SJCRH30 (cell line): Measurements from ENCODE around the gene BTBD7. TPM values are rescaled to one million over a fixed set of nuclear protein-coding genes. Genes with fewer than 3 reads are reported as not detected.
A peak's percentile ranks its signal among the peaks of the same experiment; 100 is the strongest.

Experiments used
- DNase-seq, 2 experiments: peaks; one replicate each; pipeline ENCODE4 v3.0.0-alpha.2; 2015 to 2020
- H3K27ac ChIP-seq: fragments of 250-450 bp; sonication (Bioruptor Pico); 2 replicates; pipeline ENCODE4 v1.5.1; 2020; ENCODE audit warnings: mild to moderate bottlenecking, moderate library complexity
- H3K27me3 ChIP-seq: fragments of 250-450 bp; sonication (Bioruptor Pico); 2 replicates; pipeline ENCODE4 v1.5.1; 2020; ENCODE audit warnings: mild to moderate bottlenecking, moderate library complexity
- H3K36me3 ChIP-seq: fragments of 250-450 bp; sonication (Bioruptor Pico); 2 replicates; pipeline ENCODE4 v1.5.1; 2020; ENCODE audit warnings: mild to moderate bottlenecking, moderate library complexity
- H3K4me1 ChIP-seq: fragments of 250-450 bp; sonication (Bioruptor Pico); 2 replicates; pipeline ENCODE4 v1.5.1; 2020; ENCODE audit warnings: mild to moderate bottlenecking, moderate library complexity
- H3K4me3 ChIP-seq: fragments of 250-450 bp; sonication (Bioruptor Pico); 2 replicates; pipeline ENCODE4 v1.5.1; 2020; ENCODE audit warnings: mild to moderate bottlenecking, moderate library complexity
- H3K9me3 ChIP-seq: fragments of 250-450 bp; sonication (Bioruptor Pico); replicated peaks from 2 replicates; pipeline ENCODE4 v1.5.1; 2020; ENCODE audit warnings: mild to moderate bottlenecking, moderate library complexity
- total RNA-seq: library from RNA; depleted of rRNA; stranded (reverse); fragments of >200 nt; shearing (Covaris generic); gene quantifications from 2 replicates; pipeline ENCODE4 v1.2.3, GENCODE V29; 2014

The BTBD7 gene
- total RNA-seq, 1 experiment from 2014 or later, result 23.4 TPM

DNA sequence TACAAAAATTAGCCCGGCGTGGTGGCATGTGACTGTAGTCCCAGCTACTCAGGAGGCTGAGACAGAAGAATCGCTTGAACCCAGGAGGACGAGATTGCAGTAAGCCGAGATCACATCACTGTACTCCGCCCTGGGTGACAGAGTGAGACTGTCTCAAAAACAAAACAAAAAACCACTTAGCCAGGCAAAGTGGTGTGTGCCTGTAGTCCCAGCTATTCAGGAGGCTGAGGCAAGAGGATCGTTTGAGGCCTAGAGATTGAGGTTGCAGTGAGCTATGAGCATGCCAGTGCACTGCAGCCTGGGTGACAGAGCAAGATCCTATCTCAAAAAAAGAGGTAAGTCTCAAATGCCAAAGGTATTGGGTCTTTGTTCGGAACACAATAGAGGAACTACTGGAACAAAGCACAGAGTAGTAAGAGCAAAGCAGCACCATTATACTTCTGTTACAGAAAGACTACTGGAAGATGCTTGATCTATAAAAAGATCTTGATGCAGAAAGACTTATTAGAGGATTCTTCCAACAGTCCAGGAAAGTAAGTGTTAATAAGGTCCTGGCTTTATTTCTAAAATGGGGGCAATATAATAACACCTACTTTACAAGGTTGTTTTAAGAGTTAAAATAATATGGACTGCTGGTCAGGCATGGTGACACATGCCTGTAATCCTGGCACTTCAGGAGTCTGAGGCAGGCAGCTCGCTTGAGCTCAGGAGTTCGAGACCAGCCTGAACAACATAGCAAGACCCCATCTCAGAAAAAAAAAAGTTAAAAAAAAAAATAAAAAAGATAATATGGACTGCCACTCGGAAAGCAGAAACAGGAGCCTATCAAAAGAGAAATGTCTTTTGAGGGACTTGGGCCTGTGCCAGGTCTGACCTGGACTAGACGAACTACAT lies 29.9 kb downstream of the BTBD7 start:
- Histone ChIP-seq H3K27ac (no peak overlapping the region), H3K4me3 (no peak overlapping the region), H3K9me3 (no peaks in the 10 kb centered on the region), H3K36me3 (no peaks in the 10 kb centered on the region), H3K4me1 (no peaks in the 10 kb centered on the region), H3K27me3 (no peaks in the 10 kb centered on the region)
- no peak for DNase-seq

DNA sequence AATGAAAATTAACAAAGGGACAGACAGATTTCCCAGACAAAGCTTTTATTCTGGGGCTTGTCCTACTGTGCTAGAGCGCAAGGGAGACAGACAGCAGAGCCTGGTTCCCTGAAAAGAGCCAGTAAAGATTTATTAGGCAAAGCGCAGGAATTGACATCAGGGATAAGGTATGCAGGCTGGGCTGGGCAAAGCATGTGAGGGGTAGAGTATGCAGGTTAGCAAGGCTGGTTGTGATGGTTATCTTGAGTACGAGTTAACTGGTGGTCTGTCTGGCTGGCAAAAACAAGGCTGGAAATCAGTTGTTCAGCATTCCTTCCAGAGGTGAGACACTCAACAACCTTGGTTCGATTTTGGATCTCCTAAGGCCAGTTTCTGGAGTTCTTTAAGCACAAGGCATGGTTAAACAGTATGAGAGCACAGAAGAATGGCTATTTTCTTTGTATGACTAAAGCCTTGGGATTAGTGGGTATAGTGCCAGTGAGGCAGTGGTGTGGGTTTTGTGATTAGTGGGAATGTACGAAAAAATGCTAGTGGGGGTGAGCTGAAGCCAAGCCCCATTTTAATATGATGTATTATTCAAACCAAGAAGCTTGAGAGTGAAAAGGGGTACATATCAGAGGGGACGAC lies 30.9 kb downstream of the BTBD7 start:
- peak overlapping the region; percentile 31 for H3K27ac ChIP-seq
- peak; percentile 9 to 21 for DNase-seq

DNA sequence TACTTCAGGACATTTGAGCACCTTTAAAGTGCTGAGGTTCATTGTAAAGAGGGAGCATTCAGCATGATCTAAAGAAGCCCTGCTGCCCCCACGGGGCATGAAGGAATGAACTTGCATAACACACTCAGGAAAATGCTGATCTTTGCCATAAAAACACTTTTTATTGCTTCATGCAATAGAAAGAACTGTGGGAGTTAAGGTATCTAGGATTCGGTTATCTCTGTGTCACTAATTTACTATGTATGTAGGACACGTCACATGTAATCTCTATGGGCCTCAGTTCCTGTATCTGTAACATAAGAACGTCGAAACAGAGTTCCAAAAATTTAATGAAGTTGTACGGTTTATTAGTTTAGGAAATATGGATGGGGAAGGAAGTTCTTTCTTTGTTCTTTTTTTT lies 33.0 kb downstream of the BTBD7 start:
- no peaks in the 10 kb centered on the region for H3K27me3 ChIP-seq
- no peak overlapping the region for H3K27ac ChIP-seq
- H3K4me3 ChIP-seq, result no peak overlapping the region
- no peak for DNase-seq
- no peaks in the 10 kb centered on the region for H3K9me3 ChIP-seq
- H3K4me1 ChIP-seq, result no peaks in the 10 kb centered on the region
- H3K36me3 ChIP-seq, result no peaks in the 10 kb centered on the region

More for the DNA sequence above, 30.9 kb downstream of the BTBD7 start:
- H3K9me3 ChIP-seq, result no peaks in the 10 kb centered on the region
- no peak overlapping the region for H3K4me3 ChIP-seq
- H3K36me3 ChIP-seq, result no peaks in the 10 kb centered on the region
- no peaks in the 10 kb centered on the region for H3K27me3 ChIP-seq
- H3K4me1 ChIP-seq, result no peaks in the 10 kb centered on the region

DNA sequence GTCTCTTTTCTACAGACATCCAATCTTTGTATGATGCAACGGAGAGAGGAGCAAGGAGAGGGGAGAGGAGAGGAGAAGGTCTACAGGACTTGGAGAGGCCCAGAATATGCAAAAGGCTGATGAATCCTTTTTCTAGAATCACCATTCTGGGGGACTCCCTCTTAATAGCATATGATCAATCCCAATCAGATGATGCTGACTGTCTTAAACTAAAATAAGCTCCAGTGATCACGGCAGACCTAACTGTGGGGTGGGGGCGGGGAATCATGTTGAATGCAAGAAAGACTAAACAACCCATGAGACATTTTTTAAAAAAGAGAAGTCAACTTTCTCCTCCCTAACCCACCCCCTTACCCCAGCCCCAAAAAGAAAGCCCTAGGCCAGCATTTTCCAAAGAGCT lies 33.4 kb downstream of the BTBD7 start:
- no peak for DNase-seq
- H3K27ac ChIP-seq, result no peak overlapping the region
- no peaks in the 10 kb centered on the region for H3K4me1 ChIP-seq
- H3K9me3 ChIP-seq, result no peaks in the 10 kb centered on the region
- no peaks in the 10 kb centered on the region for H3K36me3 ChIP-seq
- no peaks in the 10 kb centered on the region for H3K27me3 ChIP-seq
- H3K4me3 ChIP-seq, result no peak overlapping the region

DNA sequence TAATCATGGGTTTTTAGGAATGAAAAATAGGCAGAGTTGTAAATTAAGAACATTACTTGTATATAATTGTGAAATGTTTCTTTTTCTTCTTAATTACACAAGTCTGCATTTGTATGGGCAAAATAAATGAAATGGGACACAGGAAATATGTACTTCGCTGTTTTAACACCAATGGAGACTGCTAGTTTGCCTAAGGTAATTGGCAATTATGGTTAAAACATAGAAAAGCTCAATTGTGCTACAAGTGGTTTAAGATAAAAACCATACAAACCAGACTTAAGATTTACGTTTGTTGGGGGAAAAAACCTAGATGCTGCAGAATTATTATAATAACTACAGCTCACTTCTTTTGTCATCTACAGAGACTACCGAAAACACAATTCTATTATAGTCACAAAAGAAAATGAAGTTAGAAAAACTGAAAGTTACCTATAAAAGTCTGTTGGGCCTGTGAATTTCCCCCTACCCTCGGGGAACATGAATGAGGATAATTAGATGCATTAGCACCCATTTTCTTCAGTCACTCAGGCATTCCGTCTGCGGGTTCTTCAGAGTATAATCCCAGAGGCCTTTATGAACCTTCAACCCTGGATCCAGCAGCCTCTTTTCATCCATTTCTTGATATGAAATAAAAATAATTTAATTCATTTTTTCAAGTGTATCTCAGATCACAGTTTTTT lies 37.2 kb downstream of the BTBD7 start:
- no peaks in the 10 kb centered on the region for H3K27me3 ChIP-seq
- no peak for DNase-seq
- no peaks in the 10 kb centered on the region for H3K4me1 ChIP-seq
- H3K9me3 ChIP-seq, result no peaks in the 10 kb centered on the region
- H3K4me3 ChIP-seq, result no peak overlapping the region
- no peak overlapping the region for H3K27ac ChIP-seq
- peaks cover 5% of the 10 kb centered on the region; the same call in 1 of the 2 replicates for H3K36me3 ChIP-seq

DNA sequence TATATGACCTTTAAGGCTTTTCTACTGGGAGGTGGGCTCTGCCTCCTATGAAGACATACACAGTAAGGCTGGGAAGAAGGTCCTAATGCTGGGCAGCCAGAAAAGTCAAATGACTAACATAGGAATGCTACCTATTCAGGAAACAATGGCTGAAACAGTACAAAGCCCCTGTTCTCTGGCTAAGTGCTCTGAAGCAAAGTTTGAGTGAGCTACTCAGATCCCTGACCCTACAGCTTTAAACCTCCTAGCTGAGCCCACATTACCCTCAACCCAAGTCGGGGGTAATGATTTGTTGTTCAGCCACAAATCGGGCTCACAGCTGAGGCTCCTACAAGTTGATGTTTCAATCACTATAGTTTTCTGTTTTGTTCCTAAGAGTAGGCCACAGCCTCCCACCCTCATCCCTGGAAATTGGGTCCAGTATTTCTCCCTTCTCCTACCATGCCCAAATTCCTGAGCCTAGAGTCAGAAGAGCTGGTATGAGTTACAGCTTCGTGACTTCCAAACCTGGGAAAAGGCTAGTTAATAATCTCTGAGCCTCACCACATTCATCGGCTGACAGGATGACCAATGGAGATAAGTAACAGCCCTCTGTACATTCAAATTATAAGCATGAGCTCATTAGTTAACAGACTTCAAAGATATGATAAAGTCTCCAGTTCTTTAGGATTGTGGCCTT lies 46.5 kb downstream of the BTBD7 start:
- no peaks in the 10 kb centered on the region for H3K27me3 ChIP-seq
- no peaks in the 10 kb centered on the region for H3K4me1 ChIP-seq
- no peak overlapping the region for H3K27ac ChIP-seq
- H3K4me3 ChIP-seq, result no peak overlapping the region
- H3K9me3 ChIP-seq, result no peaks in the 10 kb centered on the region
- DNase-seq, result no peak
- H3K36me3 ChIP-seq, result peaks cover 10% of the 10 kb centered on the region

DNA sequence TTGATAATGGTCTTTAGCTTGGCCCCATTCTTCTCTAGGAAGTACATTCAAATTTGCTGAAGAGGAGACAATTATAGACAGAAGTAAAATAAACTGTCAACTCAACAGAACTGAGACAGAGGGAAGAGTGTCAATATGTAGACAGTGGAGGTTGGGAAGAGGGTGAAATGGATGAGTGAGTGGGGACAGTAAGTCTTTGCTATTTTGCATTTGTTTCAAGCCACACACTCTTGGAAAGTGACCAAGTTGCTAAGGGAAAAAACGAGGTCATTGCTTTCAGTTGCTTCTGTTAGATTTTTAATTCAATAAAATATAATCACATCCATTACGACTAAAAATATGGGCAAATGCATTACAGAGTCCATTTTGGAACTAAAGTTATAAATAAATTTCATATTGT lies 47.8 kb downstream of the BTBD7 start:
- Histone ChIP-seq H3K4me3 (no peak overlapping the region), H3K9me3 (no peaks in the 10 kb centered on the region), H3K27ac (no peak overlapping the region), H3K27me3 (no peaks in the 10 kb centered on the region), H3K36me3 (peaks cover 11% of the 10 kb centered on the region), H3K4me1 (no peaks in the 10 kb centered on the region)
- DNase-seq, result peak in 1 of 2 experiments; percentile 8

- DNase-seq, result no peak
- Histone ChIP-seq H3K27ac (no peak overlapping the region), H3K27me3 (no peaks in the 10 kb centered on the region), H3K9me3 (no peaks in the 10 kb centered on the region), H3K4me3 (no peak overlapping the region), H3K36me3 (peaks cover 11% of the 10 kb centered on the region), H3K4me1 (no peaks in the 10 kb centered on the region)
These were observed 50.9 kb downstream of the BTBD7 start for GRCh38 chr14:93281937-93282336.

DNA sequence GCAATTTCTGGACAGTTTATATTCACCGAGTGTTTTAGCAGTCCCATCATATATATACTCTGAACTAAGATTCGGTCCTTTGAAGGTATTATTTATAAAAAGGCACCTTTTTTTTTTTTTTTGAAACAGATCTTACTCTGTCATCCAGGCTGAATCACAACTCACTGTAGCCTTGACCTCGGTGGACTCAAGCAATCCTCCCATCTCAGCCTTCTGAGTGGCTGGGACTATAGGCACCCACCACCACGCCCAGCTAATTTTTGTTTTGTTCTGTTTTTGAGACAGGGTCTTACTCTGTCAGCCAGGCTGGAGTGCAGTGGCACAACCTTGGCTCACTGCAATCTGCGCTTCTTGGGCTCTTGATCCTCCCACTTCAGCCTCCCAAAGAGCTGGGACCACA lies 52.1 kb downstream of the BTBD7 start:
- Histone ChIP-seq H3K27ac (no peak overlapping the region), H3K36me3 (peaks cover 11% of the 10 kb centered on the region), H3K4me1 (no peaks in the 10 kb centered on the region), H3K27me3 (no peaks in the 10 kb centered on the region), H3K9me3 (no peaks in the 10 kb centered on the region), H3K4me3 (no peak overlapping the region)
- no peak for DNase-seq

DNA sequence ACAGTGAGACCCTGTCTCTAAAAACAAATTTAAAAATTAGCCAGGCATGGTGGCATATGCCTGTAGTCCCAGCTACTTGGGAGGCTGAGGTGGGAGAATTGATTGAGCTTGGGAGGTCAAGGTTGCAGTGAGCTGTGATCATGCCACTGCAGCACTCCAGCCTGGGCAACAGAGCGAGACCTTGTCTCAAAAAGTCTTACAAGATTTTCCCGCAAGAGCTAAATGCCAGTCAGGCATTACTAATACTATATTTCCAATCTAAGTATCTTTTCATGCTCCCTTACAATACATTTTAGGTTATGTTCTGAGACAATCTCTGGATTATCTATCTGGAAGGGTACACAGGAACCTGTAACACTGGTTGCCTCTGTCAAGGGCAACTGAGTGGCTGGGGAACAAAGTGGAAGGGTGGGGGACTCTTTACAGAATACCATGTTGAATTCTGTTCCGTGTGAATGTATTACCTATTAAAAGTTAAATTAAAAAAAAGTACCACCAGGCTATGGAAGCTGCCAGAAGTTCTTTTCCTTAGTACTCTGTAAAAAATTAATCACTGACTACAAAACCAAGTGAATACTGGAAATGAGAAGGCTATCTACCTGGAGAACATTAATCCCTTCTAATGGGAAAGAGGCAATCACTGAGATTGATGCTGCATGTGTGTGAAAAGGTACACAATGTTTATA lies 56.7 kb downstream of the BTBD7 start:
- H3K27me3 ChIP-seq, result no peaks in the 10 kb centered on the region
- H3K27ac ChIP-seq, result no peak overlapping the region
- no peaks in the 10 kb centered on the region for H3K9me3 ChIP-seq
- no peaks in the 10 kb centered on the region for H3K36me3 ChIP-seq
- H3K4me1 ChIP-seq, result no peaks in the 10 kb centered on the region
- H3K4me3 ChIP-seq, result no peak overlapping the region
- DNase-seq, result no peak

- H3K27ac ChIP-seq, result no peak overlapping the region
- no peaks in the 10 kb centered on the region for H3K36me3 ChIP-seq
- DNase-seq, result no peak
These were observed 58.6 kb downstream of the BTBD7 start for GRCh38 chr14:93274055-93274806.

GRCh38 chr14:93271111-93271510 lies 61.7 kb downstream of the BTBD7 start:
- no peak for DNase-seq
- Histone ChIP-seq H3K27ac (no peak overlapping the region), H3K36me3 (no peaks in the 10 kb centered on the region), H3K4me3 (no peak overlapping the region), H3K27me3 (no peaks in the 10 kb centered on the region), H3K4me1 (no peaks in the 10 kb centered on the region), H3K9me3 (no peaks in the 10 kb centered on the region)

More at GRCh38 chr14:93274055-93274806, 58.6 kb downstream of the BTBD7 start:
- H3K9me3 ChIP-seq, result no peaks in the 10 kb centered on the region
- no peak overlapping the region for H3K4me3 ChIP-seq
- no peaks in the 10 kb centered on the region for H3K27me3 ChIP-seq
- H3K4me1 ChIP-seq, result no peaks in the 10 kb centered on the region

GRCh38 chr14:93269341-93270068 lies 63.3 kb downstream of the BTBD7 start:
- H3K4me1 ChIP-seq, result no peaks in the 10 kb centered on the region
- DNase-seq, result no peak
- no peak overlapping the region for H3K27ac ChIP-seq
- no peak overlapping the region for H3K4me3 ChIP-seq
- H3K9me3 ChIP-seq, result no peaks in the 10 kb centered on the region
- no peaks in the 10 kb centered on the region for H3K36me3 ChIP-seq
- H3K27me3 ChIP-seq, result no peaks in the 10 kb centered on the region
